WTC11 (cell line): ENCODE data around the gene URI1. TPM values are rescaled to one million over a fixed set of nuclear protein-coding genes. Genes with fewer than 3 reads are reported as not detected.

Experiments used
- ATAC-seq: fragments of 200-7000 bp; cut with Tn5 transposase; 2 replicates; pipeline ENCODE4 v1.10.0; 2021; ENCODE audit warnings: mild to moderate bottlenecking, moderate library complexity
- CTCF ChIA-PET: fragments of 300-600 bp; sonication (Branson Sonifier 250); formaldehyde crosslinking; loops from one replicate; lab custom pipeline; 2021; ENCODE audit warnings: antibody characterized with exemption; lab: Charles Lee
- POLR2A ChIA-PET: fragments of 350-600 bp; sonication (Branson Sonifier 250); formaldehyde crosslinking; loops from one replicate; lab custom pipeline; 2021; ENCODE audit warnings: antibody characterized with exemption; lab: Charles Lee
- DNase-seq: peaks from one replicate; pipeline ENCODE4 v3.0.0; 2021; ENCODE audit warnings: low spot score
- H3K27ac Mint-ChIP-seq: 2 replicates; pipeline ENCODE4 v1.8.0; 2021; ENCODE audit warnings: mixed read lengths
- H3K27me3 Mint-ChIP-seq: 2 replicates; pipeline ENCODE4 v1.8.0; 2021; ENCODE audit warnings: low read depth, mild to moderate bottlenecking, moderate library complexity, mixed read lengths
- H3K36me3 Mint-ChIP-seq: 2 replicates; pipeline ENCODE4 v1.8.0; 2021; ENCODE audit warnings: mixed read lengths
- H3K4me1 Mint-ChIP-seq: 2 replicates; pipeline ENCODE4 v1.8.0; 2022; ENCODE audit warnings: mixed read lengths
- H3K4me3 Mint-ChIP-seq: 2 replicates; pipeline ENCODE4 v1.8.0; 2021; ENCODE audit warnings: mild to moderate bottlenecking, moderate library complexity, mixed read lengths
- H3K9me3 Mint-ChIP-seq: 2 replicates; pipeline ENCODE4 v1.8.0; 2021; ENCODE audit warnings: mixed read lengths
- ARID4B ChIP-seq: sonication (generic); formaldehyde crosslinking; IDR thresholded peaks from 2 replicates; pipeline ENCODE4 v1.8.0; 2023; ENCODE audit warnings: missing genetic modification reagents, mild to moderate bottlenecking, borderline replicate concordance
- CBFB ChIP-seq: sonication (generic); formaldehyde crosslinking; IDR thresholded peaks from 2 replicates; pipeline ENCODE4 v1.8.1; 2022; ENCODE audit warnings: mild to moderate bottlenecking, low read depth, missing genetic modification reagents
- E2F1 ChIP-seq: sonication (generic); formaldehyde crosslinking; IDR thresholded peaks from 2 replicates; pipeline ENCODE4 v1.8.0; 2022; ENCODE audit warnings: mild to moderate bottlenecking, missing genetic modification reagents
- ESRRA ChIP-seq: sonication (generic); formaldehyde crosslinking; IDR thresholded peaks from 2 replicates; pipeline ENCODE4 v1.8.1; 2022; ENCODE audit warnings: mild to moderate bottlenecking, missing genetic modification reagents, borderline replicate concordance
- FOXK1 ChIP-seq: sonication (generic); formaldehyde crosslinking; IDR thresholded peaks from 2 replicates; pipeline ENCODE4 v1.8.0; 2022; ENCODE audit warnings: mild to moderate bottlenecking, moderate library complexity, missing genetic modification reagents
- GRHL2 ChIP-seq: fragments of 250-450 bp; sonication (Bioruptor Pico); IDR thresholded peaks from 2 replicates; pipeline ENCODE4 v1.8.0; 2022; ENCODE audit warnings: mild to moderate bottlenecking, moderate library complexity; ENCODE audit not compliant: insufficient replicate concordance, severe bottlenecking
- IRF2 ChIP-seq: sonication (generic); formaldehyde crosslinking; IDR thresholded peaks from 2 replicates; pipeline ENCODE4 v1.8.0; 2022; ENCODE audit warnings: low read depth, missing genetic modification reagents, borderline replicate concordance
- NFATC4 ChIP-seq: fragments of 250-450 bp; sonication (Bioruptor Pico); IDR thresholded peaks from 2 replicates; pipeline ENCODE4 v1.9.0; 2021; ENCODE audit warnings: mild to moderate bottlenecking
- NFE2L1 ChIP-seq: sonication (generic); formaldehyde crosslinking; IDR thresholded peaks from 2 replicates; pipeline ENCODE4 v1.8.1; 2023; ENCODE audit warnings: missing genetic modification reagents
- NR3C1 ChIP-seq: sonication (generic); formaldehyde crosslinking; conservative IDR thresholded peaks from 2 replicates; pipeline ENCODE4 v1.8.1; 2023; ENCODE audit warnings: low read depth, mild to moderate bottlenecking, missing genetic modification reagents
- OVOL2 ChIP-seq: fragments of 250-450 bp; sonication (Bioruptor Pico); IDR thresholded peaks from 2 replicates; pipeline ENCODE4 v1.9.0; 2021; ENCODE audit warnings: mild to moderate bottlenecking, borderline replicate concordance
- RELA ChIP-seq: sonication (generic); formaldehyde crosslinking; IDR thresholded peaks from 2 replicates; pipeline ENCODE4 v1.8.1; 2022; ENCODE audit warnings: missing genetic modification reagents, mild to moderate bottlenecking, borderline replicate concordance
- SOX15 ChIP-seq: fragments of 250-450 bp; sonication (Bioruptor Pico); IDR thresholded peaks from 2 replicates; pipeline ENCODE4 v1.9.0; 2021; ENCODE audit warnings: mild to moderate bottlenecking
- STAT6 ChIP-seq: sonication (generic); formaldehyde crosslinking; conservative IDR thresholded peaks from 2 replicates; pipeline ENCODE4 v1.8.1; 2023; ENCODE audit warnings: mild to moderate bottlenecking, low read depth, missing genetic modification reagents, moderate library complexity
- TEAD1 ChIP-seq: sonication (generic); formaldehyde crosslinking; IDR thresholded peaks from 2 replicates; pipeline ENCODE4 v1.8.0; 2022; ENCODE audit warnings: mild to moderate bottlenecking, missing genetic modification reagents
- ZMAT4 ChIP-seq: fragments of 250-450 bp; sonication (Bioruptor Pico); IDR thresholded peaks from 2 replicates; pipeline ENCODE4 v1.9.0; 2021; ENCODE audit warnings: mild to moderate bottlenecking
- ZNF121 ChIP-seq: sonication (generic); formaldehyde crosslinking; IDR thresholded peaks from 2 replicates; pipeline ENCODE4 v1.8.0; 2023; ENCODE audit warnings: missing genetic modification reagents
- ZNF138 ChIP-seq: sonication (generic); formaldehyde crosslinking; conservative IDR thresholded peaks from 2 replicates; pipeline ENCODE4 v1.8.1; 2022; ENCODE audit warnings: mild to moderate bottlenecking, moderate library complexity, missing genetic modification reagents
- ZNF263 ChIP-seq: sonication (generic); formaldehyde crosslinking; IDR thresholded peaks from 2 replicates; pipeline ENCODE4 v1.8.1; 2022; ENCODE audit warnings: low read depth, mild to moderate bottlenecking, moderate library complexity, missing genetic modification reagents
- total RNA-seq: library from RNA; stranded (reverse); gene quantifications from 3 replicates; pipeline ENCODE4 v1.2.3, GENCODE V29; 2021

Gene URI1
- total RNA-seq, 1 experiment from 2014 or later = 57.1 TPM

GRCh38 chr19:29953352-29954247, 11.6 kb downstream of the URI1 start:
- 0 out of 2 replicates have a peak overlapping the region, but pooled peaks have one; percentile 27 for H3K27ac Mint-ChIP-seq

GRCh38 chr19:29956855-29957254, 14.8 kb downstream of the URI1 start:
- H3K9me3 Mint-ChIP-seq = no peaks in the 10 kb centered on the region
- CTCF ChIA-PET = no interaction called here
- POLR2A ChIA-PET = no interaction called here

More at GRCh38 chr19:29953352-29954247, 11.6 kb downstream of the URI1 start:
- CTCF ChIA-PET = no interaction called here
- Mint-ChIP-seq H3K4me3 (no peak overlapping the region), H3K36me3 (peaks cover 18% of the 10 kb centered on the region), H3K4me1 (peaks cover 23% of the 10 kb centered on the region), H3K27me3 (no peaks in the 10 kb centered on the region), H3K9me3 (peaks cover 5% of the 10 kb centered on the region)
- DNase-seq = no peak
- POLR2A ChIA-PET = no interaction called here
- no peak for ATAC-seq
- TF ChIP-seq SOX15 (CRISPR knock-in tag) = no peak
- TF ChIP-seq TEAD1 = no peak
- no peak for TF ChIP-seq STAT6
- TF ChIP-seq ZMAT4 = no peak

GRCh38 chr19:29961311-29961710, 19.3 kb downstream of the URI1 start:
- ChIA-PET POLR2A (no interaction called here), CTCF (interaction anchor here (0.7 kb wide), 1 partner anchor 27 kb away, joined by 3 read pairs; no protein-coding TSS in a partner anchor)
- H3K4me1 Mint-ChIP-seq = peaks cover 35% of the 10 kb centered on the region
- ATAC-seq = no peak
- H3K27me3 Mint-ChIP-seq = no peaks in the 10 kb centered on the region
- no peak overlapping the region for H3K27ac Mint-ChIP-seq
- no peaks in the 10 kb centered on the region for H3K36me3 Mint-ChIP-seq
- DNase-seq = no peak
- H3K4me3 Mint-ChIP-seq = no peak overlapping the region
- H3K9me3 Mint-ChIP-seq = no peaks in the 10 kb centered on the region
- TF ChIP-seq IRF2 (CRISPR knock-in tag) (no peak), ESRRA (no peak), GRHL2 (CRISPR knock-in tag) (no peak), NFATC4 (CRISPR knock-in tag) (no peak), E2F1 (CRISPR knock-in tag) (no peak), FOXK1 (no peak), NFE2L1 (CRISPR knock-in tag) (no peak), RELA (CRISPR knock-in tag) (no peak), CBFB (no peak)

More at GRCh38 chr19:29956855-29957254, 14.8 kb downstream of the URI1 start:
- no peaks in the 10 kb centered on the region for H3K36me3 Mint-ChIP-seq
- no peak overlapping the region for H3K4me3 Mint-ChIP-seq
- no peak overlapping the region for H3K27ac Mint-ChIP-seq
- no peaks in the 10 kb centered on the region for H3K27me3 Mint-ChIP-seq
- TF ChIP-seq ZNF263 (CRISPR knock-in tag) (no peak), ZNF121 (CRISPR knock-in tag) (no peak), NFATC4 (CRISPR knock-in tag) (no peak), ARID4B (no peak), ZNF138 (CRISPR knock-in tag) (no peak), OVOL2 (no peak), NR3C1 (CRISPR knock-in tag) (no peak)
- H3K4me1 Mint-ChIP-seq = peaks cover 21% of the 10 kb centered on the region
- no peak for DNase-seq
- no peak for ATAC-seq
